Prostate gland (tissue), 2 donors: ENCODE results near the gene EIF4ENIF1. TPM values are rescaled to one million over a fixed set of nuclear protein-coding genes. Genes with fewer than 3 reads are reported as not detected.

Experiments
- DNase-seq: peaks from one replicate; pipeline ENCODE4 v3.0.0-alpha.2; 2019; ENCODE audit warnings: low spot score
- H3K27ac ChIP-seq, 2 donors: fragments of 200-600 bp; sonication (generic); 2 replicates each; pipeline ENCODE4 v1.5.1; 2017 to 2019
- H3K27me3 ChIP-seq: fragments of 200-600 bp; sonication (generic); replicated peaks from 2 replicates; pipeline ENCODE4 v1.5.1; 2019; ENCODE audit not compliant: insufficient read depth
- H3K36me3 ChIP-seq, 2 donors: fragments of 200-600 bp; sonication (generic); 1 replicate in 1 of 2; 2 replicates in 1 of 2; pipeline versions ENCODE4 v1.5.1 to v1.8.1; 2017 to 2019
- H3K4me1 ChIP-seq: fragments of 200-600 bp; sonication (generic); replicated peaks from 2 replicates; pipeline ENCODE4 v1.5.1; 2019
- H3K4me3 ChIP-seq, 2 donors: fragments of 200-600 bp; sonication (generic); 2 replicates each; pipeline ENCODE4 v1.5.1; 2017 to 2019
- H3K9me3 ChIP-seq: fragments of 200-600 bp; sonication (generic); 2 replicates; pipeline ENCODE4 v1.5.1; 2017
- POLR2A ChIP-seq: fragments of 450-650 bp; IDR thresholded peaks from one replicate; pipeline ENCODE4 v1.6.1; 2016; ENCODE audit warnings: antibody characterized with exemption, mild to moderate bottlenecking
- POLR2AphosphoS5 ChIP-seq: sonication (generic); formaldehyde crosslinking; IDR thresholded peaks from one replicate; pipeline ENCODE4 v1.6.1; 2017; ENCODE audit warnings: antibody characterized with exemption
- WGBS: methylation state at CpG from one replicate; pipeline ENCODE4 v1.1.5; 2018; 5-methylcytosine and 5-hydroxymethylcytosine counted together
- intact Hi-C: fragments of 100-400 bp; cut with DNase I; formaldehyde crosslinking; loops from one replicate; pipeline ENCODE4 v1.14.2; 2022
- total RNA-seq, 2 donors: library from RNA; depleted of rRNA; stranded (reverse); fragments of >200 nt; gene quantifications; one replicate each; pipeline ENCODE4 v1.1.0, GENCODE V29; 2016
- TF ChIP-seq, protein P1 (sequence below), 4 experiments: fragments of 200-600 bp in 2 of 4; fragments of 450-650 bp in 2 of 4; sonication (generic) in 2 of 4; IDR thresholded peaks; 1 replicate in 3 of 4; 2 replicates in 1 of 4; pipeline ENCODE4 v1.5.1; 2016 to 2019; ENCODE audit warnings: antibody characterized with exemption in 4 of 4, mild to moderate bottlenecking in 2 of 4, moderate library complexity in 2 of 4

The EIF4ENIF1 gene
- total RNA-seq, 2 donors from 2014 or later, result 11.9 to 38.1 TPM

DNA sequence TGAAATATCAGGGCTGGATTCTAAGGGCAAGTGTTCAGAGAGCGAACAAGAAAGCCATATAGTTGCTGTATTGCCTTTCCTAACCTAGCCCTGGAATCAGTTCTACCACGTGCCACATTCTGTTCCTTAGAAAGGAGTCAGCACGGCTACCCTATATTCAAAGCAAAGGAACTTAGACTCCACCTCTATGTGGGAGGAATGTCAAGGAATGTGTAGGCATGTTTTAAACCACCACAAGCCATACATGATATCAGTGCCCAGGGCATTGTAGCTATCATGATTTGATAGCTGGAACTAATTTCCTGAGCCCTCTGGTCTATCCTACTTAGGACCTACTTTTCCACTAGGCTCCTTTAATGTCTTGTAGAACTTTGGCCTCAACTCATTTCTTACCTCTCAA is 2.5 kb upstream of the EIF4ENIF1 start:
- H3K36me3 ChIP-seq, result no peaks in the 10 kb centered on the region
- H3K4me1 ChIP-seq, result peaks cover 12% of the 10 kb centered on the region
- H3K4me3 ChIP-seq, result no peak overlapping the region
- WGBS, result 86% methylated on average over 3 of the region's 3 CpGs
- TF ChIP-seq POLR2A, result no peak
- TF ChIP-seq, protein P1, sequence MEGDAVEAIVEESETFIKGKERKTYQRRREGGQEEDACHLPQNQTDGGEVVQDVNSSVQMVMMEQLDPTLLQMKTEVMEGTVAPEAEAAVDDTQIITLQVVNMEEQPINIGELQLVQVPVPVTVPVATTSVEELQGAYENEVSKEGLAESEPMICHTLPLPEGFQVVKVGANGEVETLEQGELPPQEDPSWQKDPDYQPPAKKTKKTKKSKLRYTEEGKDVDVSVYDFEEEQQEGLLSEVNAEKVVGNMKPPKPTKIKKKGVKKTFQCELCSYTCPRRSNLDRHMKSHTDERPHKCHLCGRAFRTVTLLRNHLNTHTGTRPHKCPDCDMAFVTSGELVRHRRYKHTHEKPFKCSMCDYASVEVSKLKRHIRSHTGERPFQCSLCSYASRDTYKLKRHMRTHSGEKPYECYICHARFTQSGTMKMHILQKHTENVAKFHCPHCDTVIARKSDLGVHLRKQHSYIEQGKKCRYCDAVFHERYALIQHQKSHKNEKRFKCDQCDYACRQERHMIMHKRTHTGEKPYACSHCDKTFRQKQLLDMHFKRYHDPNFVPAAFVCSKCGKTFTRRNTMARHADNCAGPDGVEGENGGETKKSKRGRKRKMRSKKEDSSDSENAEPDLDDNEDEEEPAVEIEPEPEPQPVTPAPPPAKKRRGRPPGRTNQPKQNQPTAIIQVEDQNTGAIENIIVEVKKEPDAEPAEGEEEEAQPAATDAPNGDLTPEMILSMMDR (IDR thresholded peaks at IDR 0.05), result no peak
- TF ChIP-seq POLR2AphosphoS5, result no peak
- H3K27me3 ChIP-seq, result no peaks in the 10 kb centered on the region
- no peak overlapping the region for H3K27ac ChIP-seq
- DNase-seq, result no peak
- intact Hi-C loops, result no loop called here
- no peaks in the 10 kb centered on the region for H3K9me3 ChIP-seq

- Histone ChIP-seq H3K36me3 (no peaks in the 10 kb centered on the region), H3K9me3 (no peaks in the 10 kb centered on the region), H3K27me3 (no peaks in the 10 kb centered on the region), H3K4me1 (peaks cover 12% of the 10 kb centered on the region), H3K4me3 (no peak overlapping the region), H3K27ac (peak overlapping the region; percentile 91 to 97)
- TF ChIP-seq, protein P1 (IDR thresholded peaks at IDR 0.05), result no peak
- TF ChIP-seq POLR2A, result no peak
- no peak for TF ChIP-seq POLR2AphosphoS5
- intact Hi-C loops, result no loop called here
- 71% methylated on average over 8 of the region's 8 CpGs for WGBS
- DNase-seq, result no peak
Measured at GRCh38 chr22:31491218-31491962, 1.7 kb upstream of the EIF4ENIF1 start.

GRCh38 chr22:31490496-31490925 is 869 bp upstream of the EIF4ENIF1 start:
- peaks cover 12% of the 10 kb centered on the region for H3K4me1 ChIP-seq
- H3K9me3 ChIP-seq, result no peaks in the 10 kb centered on the region
- intact Hi-C loops, result no loop called here
- no peaks in the 10 kb centered on the region for H3K36me3 ChIP-seq
- H3K4me3 ChIP-seq, result peak overlapping the region; percentile 82 to 87
- H3K27ac ChIP-seq, result peak overlapping the region; percentile 91 to 97
- DNase-seq, result peak; percentile 28
- TF ChIP-seq POLR2AphosphoS5 (no peak), POLR2A (no peak)
- TF ChIP-seq, protein P1 (IDR thresholded peaks at IDR 0.05), result no peak
- WGBS, result under 1% methylated on average over 15 of the region's 15 CpGs
- H3K27me3 ChIP-seq, result no peaks in the 10 kb centered on the region

GRCh38 chr22:31488988-31489617 is 539 bp downstream of the EIF4ENIF1 start:
- no peak for TF ChIP-seq POLR2AphosphoS5
- H3K4me3 ChIP-seq, result peak overlapping the region; percentile 82 to 87
- H3K9me3 ChIP-seq, result no peaks in the 10 kb centered on the region
- H3K27me3 ChIP-seq, result no peaks in the 10 kb centered on the region
- WGBS, result 0% methylated on average over 35 of the region's 61 CpGs
- peaks cover 12% of the 10 kb centered on the region for H3K4me1 ChIP-seq
- intact Hi-C loops, result no loop called here
- DNase-seq, result peak; percentile 19
- H3K27ac ChIP-seq, result peak overlapping the region; percentile 91 to 97
- no peaks in the 10 kb centered on the region for H3K36me3 ChIP-seq

GRCh38 chr22:31488346-31488883 is 1.2 kb downstream of the EIF4ENIF1 start:
- peak overlapping the region; percentile 91 to 97 for H3K27ac ChIP-seq
- no peak for DNase-seq
- 75% methylated on average over 6 of the region's 6 CpGs for WGBS
- H3K9me3 ChIP-seq, result no peaks in the 10 kb centered on the region
- H3K36me3 ChIP-seq, result peaks cover 0 to 2% of the 10 kb centered on the region in 2 donors
- H3K27me3 ChIP-seq, result no peaks in the 10 kb centered on the region
- TF ChIP-seq, protein P1 (IDR thresholded peaks at IDR 0.05), result no peak
- no peak for TF ChIP-seq POLR2AphosphoS5
- no peak for TF ChIP-seq POLR2A
- intact Hi-C loops, result no loop called here
- H3K4me1 ChIP-seq, result peaks cover 12% of the 10 kb centered on the region
- peak overlapping the region; percentile 82 to 87 for H3K4me3 ChIP-seq
